ENCODE data around the gene ABT1. TPM values are rescaled to one million over a fixed set of nuclear protein-coding genes. Genes with fewer than 3 reads are reported as not detected.
A peak's percentile ranks its signal among the peaks of the same experiment; 100 is the strongest.

Gene ABT1
- polyA plus RNA-seq, 1 of the 3 experiments (the other 2 are of a cell fraction): 15.4 TPM

DNA sequence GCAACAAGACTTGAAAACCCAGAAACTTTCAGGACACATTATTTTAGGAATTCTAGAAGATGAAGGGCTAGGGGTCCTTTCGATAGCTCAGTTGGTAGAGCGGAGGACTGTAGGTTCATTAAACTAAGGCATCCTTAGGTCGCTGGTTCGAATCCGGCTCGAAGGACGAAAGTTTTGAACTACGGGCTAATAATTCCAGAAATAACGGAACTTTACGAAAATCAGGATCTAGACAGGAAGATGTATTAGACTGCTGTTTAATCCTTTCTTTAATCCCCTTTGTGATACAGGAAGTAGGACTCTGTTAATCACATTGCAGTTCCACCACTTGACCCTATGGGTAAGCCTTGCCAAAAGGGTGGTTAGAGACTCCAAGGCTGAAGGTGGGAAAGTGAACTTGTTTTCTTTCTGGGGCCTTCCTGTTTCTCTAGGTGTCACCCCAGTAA lies 21.2 kb upstream of the ABT1 start (continued):
- TF ChIP-seq GATA2 (CRISPR knock-in tag; IDR thresholded peaks at IDR 0.05) (no peak), RAD21 (IDR thresholded peaks at IDR 0.05; ENCODE audit: low read length) (no peak), FOXJ3 (CRISPR knock-in tag; IDR thresholded peaks at IDR 0.05) (no peak), TAF1 (IDR thresholded peaks at IDR 0.05; ENCODE audit: borderline replicate concordance, low read depth, low read length) (no peak)
- TF ChIP-seq, protein P1, sequence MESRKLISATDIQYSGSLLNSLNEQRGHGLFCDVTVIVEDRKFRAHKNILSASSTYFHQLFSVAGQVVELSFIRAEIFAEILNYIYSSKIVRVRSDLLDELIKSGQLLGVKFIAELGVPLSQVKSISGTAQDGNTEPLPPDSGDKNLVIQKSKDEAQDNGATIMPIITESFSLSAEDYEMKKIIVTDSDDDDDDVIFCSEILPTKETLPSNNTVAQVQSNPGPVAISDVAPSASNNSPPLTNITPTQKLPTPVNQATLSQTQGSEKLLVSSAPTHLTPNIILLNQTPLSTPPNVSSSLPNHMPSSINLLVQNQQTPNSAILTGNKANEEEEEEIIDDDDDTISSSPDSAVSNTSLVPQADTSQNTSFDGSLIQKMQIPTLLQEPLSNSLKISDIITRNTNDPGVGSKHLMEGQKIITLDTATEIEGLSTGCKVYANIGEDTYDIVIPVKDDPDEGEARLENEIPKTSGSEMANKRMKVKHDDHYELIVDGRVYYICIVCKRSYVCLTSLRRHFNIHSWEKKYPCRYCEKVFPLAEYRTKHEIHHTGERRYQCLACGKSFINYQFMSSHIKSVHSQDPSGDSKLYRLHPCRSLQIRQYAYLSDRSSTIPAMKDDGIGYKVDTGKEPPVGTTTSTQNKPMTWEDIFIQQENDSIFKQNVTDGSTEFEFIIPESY (IDR thresholded peaks at IDR 0.05; ENCODE audit: borderline replicate concordance, low read depth): no peak

- CTCF ChIA-PET: interaction anchor here (1.0 to 12.1 kb wide), 4 partner anchors 10 to 255 kb away, joined by 3 to 183 read pairs (median 8); partner anchors contain the start of gene ABT1
- Histone ChIP-seq H3K4me2 (peak overlapping the region; percentile 62; the same call in 1 of the 2 replicates), H3K9me3 (peaks cover 4% of the 10 kb centered on the region; the same call in 1 of the 2 replicates), H3F3A (replicated peaks; ENCODE audit: insufficient read depth) (peaks cover 17% of the 10 kb centered on the region), H3K9me2 (no peaks in the 10 kb centered on the region), H3K4me3 (ENCODE audit: low read depth in 2 of 2, low read length in 1 of 2) (peak overlapping the region; percentile 55 to 56; a peak in 3 of 4 replicates), H4K20me1 (ENCODE audit: insufficient read depth) (no peaks in the 10 kb centered on the region), H3K36me3 (replicated peaks in 1 of 2; ENCODE audit: control insufficient read depth in 1 of 2, insufficient read depth in 2 of 2, low read length in 1 of 2) (no peaks in the 10 kb centered on the region), H3K27me3 (ENCODE audit: insufficient read depth) (no peaks in the 10 kb centered on the region), H3K27ac (ENCODE audit: low read depth in 2 of 2, low read length in 1 of 2) (no peak overlapping the region), H2AFZ (ENCODE audit: low read depth) (peak overlapping the region; percentile 11; the same call in 1 of the 2 replicates), H3K9ac (no peak overlapping the region), H3K4me1 (ENCODE audit: control insufficient read depth in 1 of 2, insufficient read depth in 2 of 2, low read depth in 1 of 2, low read length in 1 of 2) (no peaks in the 10 kb centered on the region; a peak in 1 of 4 replicates), H3K79me2 (ENCODE audit: insufficient read depth) (no peaks in the 10 kb centered on the region)
- TF ChIP-seq CTCF (IDR thresholded peaks at IDR 0.05) (no peak), MEF2A (IDR thresholded peaks at IDR 0.05; ENCODE audit: borderline replicate concordance, low read depth) (no peak), TCF12 (IDR thresholded peaks at IDR 0.05) (no peak), CHD2 (IDR thresholded peaks at IDR 0.05; ENCODE audit: low read length, partially characterized antibody) (no peak), JUND (IDR thresholded peaks at IDR 0.05) (no peak), FOSL2 (IDR thresholded peaks at IDR 0.05; ENCODE audit: borderline replicate concordance, low read depth) (no peak), SIN3A (IDR thresholded peaks at IDR 0.05; ENCODE audit: borderline replicate concordance, low read depth, low read length) (no peak), NFIC (IDR thresholded peaks at IDR 0.05; ENCODE audit: borderline replicate concordance) (no peak), POLR2AphosphoS5 (IDR thresholded peaks at IDR 0.05; ENCODE audit: low read depth, low read length) (no peak), FOXJ3 (CRISPR knock-in tag; IDR thresholded peaks at IDR 0.05) (no peak)
- TF ChIP-seq, protein P2, sequence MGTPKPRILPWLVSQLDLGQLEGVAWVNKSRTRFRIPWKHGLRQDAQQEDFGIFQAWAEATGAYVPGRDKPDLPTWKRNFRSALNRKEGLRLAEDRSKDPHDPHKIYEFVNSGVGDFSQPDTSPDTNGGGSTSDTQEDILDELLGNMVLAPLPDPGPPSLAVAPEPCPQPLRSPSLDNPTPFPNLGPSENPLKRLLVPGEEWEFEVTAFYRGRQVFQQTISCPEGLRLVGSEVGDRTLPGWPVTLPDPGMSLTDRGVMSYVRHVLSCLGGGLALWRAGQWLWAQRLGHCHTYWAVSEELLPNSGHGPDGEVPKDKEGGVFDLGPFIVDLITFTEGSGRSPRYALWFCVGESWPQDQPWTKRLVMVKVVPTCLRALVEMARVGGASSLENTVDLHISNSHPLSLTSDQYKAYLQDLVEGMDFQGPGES (IDR thresholded peaks at IDR 0.05; ENCODE audit: low read depth, low read length): no peak
- TF ChIP-seq, protein P1 (IDR thresholded peaks at IDR 0.05; ENCODE audit: borderline replicate concordance, low read depth): no peak
- TF ChIP-seq, protein P3, sequence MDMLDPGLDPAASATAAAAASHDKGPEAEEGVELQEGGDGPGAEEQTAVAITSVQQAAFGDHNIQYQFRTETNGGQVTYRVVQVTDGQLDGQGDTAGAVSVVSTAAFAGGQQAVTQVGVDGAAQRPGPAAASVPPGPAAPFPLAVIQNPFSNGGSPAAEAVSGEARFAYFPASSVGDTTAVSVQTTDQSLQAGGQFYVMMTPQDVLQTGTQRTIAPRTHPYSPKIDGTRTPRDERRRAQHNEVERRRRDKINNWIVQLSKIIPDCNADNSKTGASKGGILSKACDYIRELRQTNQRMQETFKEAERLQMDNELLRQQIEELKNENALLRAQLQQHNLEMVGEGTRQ (IDR thresholded peaks at IDR 0.05; ENCODE audit: borderline replicate concordance, low read depth, low read length): no peak
- TF ChIP-seq, protein P4, sequence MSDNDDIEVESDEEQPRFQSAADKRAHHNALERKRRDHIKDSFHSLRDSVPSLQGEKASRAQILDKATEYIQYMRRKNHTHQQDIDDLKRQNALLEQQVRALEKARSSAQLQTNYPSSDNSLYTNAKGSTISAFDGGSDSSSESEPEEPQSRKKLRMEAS (IDR thresholded peaks at IDR 0.05; ENCODE audit: low read depth): no peak
- POLR2A ChIA-PET: interaction anchor here (1.4 kb wide), 1 partner anchor 19 kb away, joined by 5 read pairs; no protein-coding TSS in a partner anchor
- DNase-seq: no peak
- 51% methylated on average over 7 of the region's 7 CpGs for WGBS (ENCODE audit: low lambda C conversion rate)
Observed at GRCh38 chr6:26576407-26576843, 20.3 kb upstream of the ABT1 start.

All from SK-N-SH (cell line).